Liver (tissue), 9 donors: ENCODE results near the gene KANK2. TPM values are rescaled to one million over a fixed set of nuclear protein-coding genes. Genes with fewer than 3 reads are reported as not detected.

Experiments
- DNase-seq: peaks from one replicate; pipeline ENCODE4 v3.0.0-alpha.2; 2017; ENCODE audit warnings: low spot score
- H3K27ac ChIP-seq, 2 donors: one replicate each; pipeline ENCODE4 v1.7.0; 2013; ENCODE audit warnings: inconsistent platforms in 2 of 2, low read length in 2 of 2, control low read depth in 1 of 2, low read depth in 1 of 2, mild to moderate bottlenecking in 1 of 2
- H3K27me3 ChIP-seq, 4 donors: one replicate each; pipeline versions ENCODE4 v1.6.1 to v1.7.0; 2013; ENCODE audit warnings: low read length in 3 of 4, inconsistent platforms in 1 of 4, mild to moderate bottlenecking in 1 of 4, moderate library complexity in 1 of 4; ENCODE audit not compliant: control insufficient read depth in 4 of 4, insufficient read depth in 4 of 4
- H3K36me3 ChIP-seq, 4 donors: one replicate each; pipeline versions ENCODE4 v1.6.1 to v1.7.0; 2013; ENCODE audit warnings: low read length in 3 of 4, mild to moderate bottlenecking in 3 of 4, low read depth in 1 of 4, moderate library complexity in 1 of 4; ENCODE audit not compliant: control insufficient read depth in 4 of 4, insufficient read depth in 3 of 4
- H3K4me1 ChIP-seq, 4 donors: one replicate each; pipeline versions ENCODE4 v1.6.1 to v1.7.0; 2013; ENCODE audit warnings: low read length in 3 of 4, mild to moderate bottlenecking in 3 of 4, moderate library complexity in 1 of 4; ENCODE audit not compliant: control insufficient read depth in 4 of 4, insufficient read depth in 4 of 4
- H3K4me3 ChIP-seq, 3 donors: one replicate each; pipeline versions ENCODE4 v1.6.1 to v1.7.0; 2013; ENCODE audit warnings: low read length in 3 of 3, control low read depth in 1 of 3, low read depth in 1 of 3, mild to moderate bottlenecking in 1 of 3
- H3K9ac ChIP-seq, 2 donors: one replicate each; pipeline ENCODE4 v1.7.0; 2013; ENCODE audit warnings: low read length in 2 of 2, mild to moderate bottlenecking in 2 of 2, moderate library complexity in 2 of 2, control low read depth in 1 of 2, low read depth in 1 of 2
- H3K9me3 ChIP-seq, 4 donors: one replicate each; pipeline versions ENCODE4 v1.6.1 to v1.7.0; 2013; ENCODE audit warnings: low read length in 3 of 4; ENCODE audit not compliant: control insufficient read depth in 4 of 4
- EGR1 ChIP-seq, 2 donors: IDR thresholded peaks; 2 replicates each; pipeline ENCODE4 v1.6.1; 2016 to 2018; ENCODE audit warnings: antibody characterized with exemption in 2 of 2, low read depth in 2 of 2
- FOXA1 ChIP-seq: IDR thresholded peaks from 2 replicates; pipeline ENCODE4 v1.6.1; 2016; ENCODE audit warnings: antibody characterized with exemption
- FOXA2 ChIP-seq: IDR thresholded peaks from 2 replicates; pipeline ENCODE4 v1.6.1; 2016; ENCODE audit warnings: antibody characterized with exemption
- GABPA ChIP-seq, 2 donors: IDR thresholded peaks in 1 of 2; conservative IDR thresholded peaks in 1 of 2; 2 replicates each; pipeline ENCODE4 v1.6.1; 2016; ENCODE audit warnings: antibody characterized with exemption in 2 of 2, mild to moderate bottlenecking in 1 of 2, moderate library complexity in 1 of 2
- HNF4A ChIP-seq, 2 donors: conservative IDR thresholded peaks; 2 replicates each; pipeline ENCODE4 v1.6.1; 2016; ENCODE audit warnings: antibody characterized with exemption in 2 of 2, mild to moderate bottlenecking in 2 of 2
- HNF4G ChIP-seq: IDR thresholded peaks from 2 replicates; pipeline ENCODE4 v1.6.1; 2016; ENCODE audit warnings: antibody characterized with exemption
- JUND ChIP-seq, 2 donors: IDR thresholded peaks; 2 replicates each; pipeline ENCODE4 v1.6.1; 2016; ENCODE audit warnings: antibody characterized with exemption in 2 of 2
- MAX ChIP-seq: IDR thresholded peaks from 2 replicates; pipeline ENCODE4 v1.6.1; 2016; ENCODE audit warnings: antibody characterized with exemption
- NR2F2 ChIP-seq: IDR thresholded peaks from 2 replicates; pipeline ENCODE4 v1.6.1; 2016; ENCODE audit warnings: antibody characterized with exemption
- RAD21 ChIP-seq, 2 donors: IDR thresholded peaks; 2 replicates each; pipeline ENCODE4 v1.6.1; 2016; ENCODE audit warnings: antibody characterized with exemption in 2 of 2, mild to moderate bottlenecking in 2 of 2
- REST ChIP-seq: IDR thresholded peaks from 2 replicates; pipeline ENCODE4 v1.6.1; 2016; ENCODE audit warnings: antibody characterized with exemption, mild to moderate bottlenecking
- RXRA ChIP-seq, 2 donors: IDR thresholded peaks; 2 replicates each; pipeline ENCODE4 v1.6.1; 2017 to 2018; ENCODE audit warnings: antibody characterized with exemption in 2 of 2, mild to moderate bottlenecking in 1 of 2
- SP1 ChIP-seq: IDR thresholded peaks from 2 replicates; pipeline ENCODE4 v1.6.1; 2018; ENCODE audit warnings: antibody characterized with exemption, mild to moderate bottlenecking
- TAF1 ChIP-seq: conservative IDR thresholded peaks from 2 replicates; pipeline ENCODE4 v1.6.1; 2016; ENCODE audit warnings: antibody characterized with exemption, mild to moderate bottlenecking
- YY1 ChIP-seq: IDR thresholded peaks from 2 replicates; pipeline ENCODE4 v1.6.1; 2016; ENCODE audit warnings: antibody characterized with exemption, mild to moderate bottlenecking
- ZBTB33 ChIP-seq: IDR thresholded peaks from 2 replicates; pipeline ENCODE4 v1.6.1; 2016; ENCODE audit warnings: antibody characterized with exemption
- WGBS: extraction: QIAGEN DNeasy Blood & Tissue Kit; methylation state at CpG from one replicate; pipeline ENCODE4 v1.1.7; 2013; 5-methylcytosine and 5-hydroxymethylcytosine counted together
- polyA plus RNA-seq, 2 donors: library from polyadenylated mRNA; stranded (reverse) in 1 of 2; unstranded in 1 of 2; fragments of 200-250 nt in 1 of 2; fragments of >200 nt in 1 of 2; fragmentation: Nextera tagmentation in 1 of 2; extraction: Ambion mirVana in 1 of 2; gene quantifications; one replicate each; pipeline versions ENCODE4 v1.2.1 to v1.2.3, GENCODE V29; 2013 to 2015
- total RNA-seq, 2 donors: library from RNA; depleted of rRNA; stranded (reverse); fragments of >200 nt; gene quantifications; one replicate each; pipeline ENCODE4 v1.2.3, GENCODE V29; 2014
- TF ChIP-seq, protein P1 (sequence below): fragments of 150-350 bp; IDR thresholded peaks from 2 replicates; pipeline ENCODE4 v1.5.1; 2017; ENCODE audit warnings: improper control_type of control experiment, low read depth, low read length; ENCODE audit not compliant: missing input control
- TF ChIP-seq, protein P2 (sequence below): IDR thresholded peaks from 2 replicates; pipeline ENCODE4 v1.6.1; 2016; ENCODE audit warnings: antibody characterized with exemption
- donor health status: healthy.
- donor health status: healthy.
- donor health status: healthy.
- donor health status: healthy.
- donor health status: healthy.

Gene KANK2
- total and polyA plus RNA-seq, 4 donors = 15.0 to 67.8 (median 40.6) TPM

- TF ChIP-seq REST (no peak), TAF1 (no peak)
Measured at GRCh38 chr19:11237321-11237720, 40.0 kb upstream of the KANK2 start (continued).

DNA sequence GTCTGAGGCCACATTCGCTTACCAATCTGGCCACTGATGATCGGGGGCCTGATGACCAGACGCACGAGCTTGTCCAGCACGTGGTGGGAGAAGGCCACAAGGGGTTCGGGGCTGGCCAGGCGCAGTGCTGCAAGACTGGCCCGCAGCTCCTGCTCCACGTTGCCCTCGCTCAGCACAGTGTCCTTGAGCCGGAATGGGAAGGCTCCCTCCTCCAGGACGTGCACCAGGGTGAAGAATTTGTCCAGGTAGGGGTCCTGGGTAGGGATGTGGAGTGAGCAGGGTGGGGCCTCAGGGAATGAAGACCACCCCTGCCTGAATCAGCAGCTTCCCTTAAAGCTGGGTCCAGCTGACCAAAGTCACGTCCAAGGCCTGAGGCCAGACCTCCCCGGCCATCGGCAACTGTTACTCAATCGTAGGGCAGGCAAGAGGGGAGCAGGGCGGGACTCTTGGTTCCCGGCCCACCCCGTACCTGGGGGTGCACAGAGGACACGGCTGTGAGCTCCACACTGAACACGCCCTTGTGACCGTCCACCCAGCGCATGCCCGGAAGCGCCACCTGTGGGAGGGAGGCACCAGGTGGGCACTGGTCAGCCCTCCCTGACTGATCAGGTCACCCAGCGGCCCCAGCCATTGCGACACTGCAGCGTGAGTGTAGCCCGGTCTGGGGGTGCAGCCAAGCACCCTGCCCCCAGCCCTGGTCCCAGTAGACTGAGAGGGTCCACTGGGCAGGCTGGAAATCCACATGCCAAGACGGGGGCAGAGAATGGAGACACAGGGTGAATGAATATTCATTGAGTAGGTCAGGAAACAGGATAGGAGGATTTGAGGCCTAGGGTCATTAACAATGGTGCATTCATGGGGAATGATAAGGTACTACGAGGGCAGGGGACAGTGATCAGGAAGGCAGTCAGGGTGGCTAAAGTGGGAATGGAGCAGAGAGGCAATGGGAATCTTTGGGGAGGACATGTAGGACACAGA, 39.3 kb upstream of the KANK2 start:
- 42% methylated on average over 31 of the region's 31 CpGs for WGBS
- TF ChIP-seq ZBTB33 = peak; percentile 80
- peak; percentile 95 to 98 for TF ChIP-seq RXRA (IDR thresholded peaks at IDR 0.05)
- TF ChIP-seq RAD21 (IDR thresholded peaks at IDR 0.05) = peak; percentile 3 to 24
- peak; percentile 46 for TF ChIP-seq REST
- TF ChIP-seq NR2F2 = no peak
- peak in 1 of 2 donors; percentile 41 for TF ChIP-seq GABPA (IDR thresholded peaks at IDR 0.05 in 1 of 2, conservative IDR thresholded peaks at IDR 0.05 in 1 of 2)
- TF ChIP-seq, protein P1, sequence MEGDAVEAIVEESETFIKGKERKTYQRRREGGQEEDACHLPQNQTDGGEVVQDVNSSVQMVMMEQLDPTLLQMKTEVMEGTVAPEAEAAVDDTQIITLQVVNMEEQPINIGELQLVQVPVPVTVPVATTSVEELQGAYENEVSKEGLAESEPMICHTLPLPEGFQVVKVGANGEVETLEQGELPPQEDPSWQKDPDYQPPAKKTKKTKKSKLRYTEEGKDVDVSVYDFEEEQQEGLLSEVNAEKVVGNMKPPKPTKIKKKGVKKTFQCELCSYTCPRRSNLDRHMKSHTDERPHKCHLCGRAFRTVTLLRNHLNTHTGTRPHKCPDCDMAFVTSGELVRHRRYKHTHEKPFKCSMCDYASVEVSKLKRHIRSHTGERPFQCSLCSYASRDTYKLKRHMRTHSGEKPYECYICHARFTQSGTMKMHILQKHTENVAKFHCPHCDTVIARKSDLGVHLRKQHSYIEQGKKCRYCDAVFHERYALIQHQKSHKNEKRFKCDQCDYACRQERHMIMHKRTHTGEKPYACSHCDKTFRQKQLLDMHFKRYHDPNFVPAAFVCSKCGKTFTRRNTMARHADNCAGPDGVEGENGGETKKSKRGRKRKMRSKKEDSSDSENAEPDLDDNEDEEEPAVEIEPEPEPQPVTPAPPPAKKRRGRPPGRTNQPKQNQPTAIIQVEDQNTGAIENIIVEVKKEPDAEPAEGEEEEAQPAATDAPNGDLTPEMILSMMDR = no peak
- TF ChIP-seq, protein P2, sequence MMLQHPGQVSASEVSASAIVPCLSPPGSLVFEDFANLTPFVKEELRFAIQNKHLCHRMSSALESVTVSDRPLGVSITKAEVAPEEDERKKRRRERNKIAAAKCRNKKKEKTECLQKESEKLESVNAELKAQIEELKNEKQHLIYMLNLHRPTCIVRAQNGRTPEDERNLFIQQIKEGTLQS = no peak
- TF ChIP-seq FOXA1 = no peak
- peak; percentile 31 to 85 for TF ChIP-seq HNF4A (conservative IDR thresholded peaks at IDR 0.05)
- peak in 1 of 2 donors; percentile 51 for TF ChIP-seq JUND (IDR thresholded peaks at IDR 0.05)
- peak in 1 of 2 donors; percentile 61 for TF ChIP-seq EGR1 (IDR thresholded peaks at IDR 0.05; ENCODE audit: low read depth in 2 of 2)
- peak; percentile 9 for TF ChIP-seq HNF4G
- peak; percentile 46 for TF ChIP-seq FOXA2
- peak; percentile 80 for TF ChIP-seq SP1
- no peak for TF ChIP-seq TAF1
- peak; percentile 82 for TF ChIP-seq MAX
- TF ChIP-seq YY1 = peak; percentile 83
- peak; percentile 72 for DNase-seq
- Histone ChIP-seq H3K4me1 (peaks cover 8 to 49% (median 37%) of the 10 kb centered on the region in 4 donors), H3K27me3 (no peaks in the 10 kb centered on the region), H3K36me3 (peaks cover 3 to 18% (median 4%) of the 10 kb centered on the region in 4 donors), H3K9me3 (no peaks in the 10 kb centered on the region), H3K9ac (peak overlapping the region; percentile 33 to 57), H3K27ac (peak overlapping the region; percentile 90 to 97), H3K4me3 (no peak overlapping the region)
